SK-N-SH (cell line): Measurements from ENCODE around the gene CYP4F3.

Experiments used
- CTCF ChIP-seq: fragments of 200-600 bp; sonication (generic); IDR thresholded peaks from 2 replicates; pipeline ENCODE4 v1.6.1; 2017; ENCODE audit warnings: antibody characterized with exemption, mild to moderate bottlenecking, moderate library complexity
- EZH2phosphoT487 ChIP-seq: fragments of 200-600 bp; sonication (generic); IDR thresholded peaks from 2 replicates; pipeline ENCODE4 v1.6.1; 2017; ENCODE audit warnings: low read depth, mixed run types, mild to moderate bottlenecking, antibody characterized with exemption, moderate library complexity, borderline replicate concordance
- MXI1 ChIP-seq: IDR thresholded peaks from 2 replicates; pipeline ENCODE4 v1.6.1; 2012; ENCODE audit warnings: mild to moderate bottlenecking, low read depth, low read length, improper control_type of control experiment
- RAD21 ChIP-seq: IDR thresholded peaks from 2 replicates; pipeline ENCODE4 v1.6.1; 2012; ENCODE audit warnings: mild to moderate bottlenecking, low read length
- TAF1 ChIP-seq: IDR thresholded peaks from 2 replicates; pipeline ENCODE4 v1.6.1; 2012; ENCODE audit warnings: low read depth, mild to moderate bottlenecking, low read length, moderate library complexity, borderline replicate concordance

- TF ChIP-seq MXI1 (no peak), CTCF (no peak), TAF1 (no peak), RAD21 (no peak), EZH2phosphoT487 (no peak)
These were observed 12.0 kb downstream of the CYP4F3 start for GRCh38 chr19:15652559-15653278.
